Left lobe of liver (tissue), 2 donors: ENCODE measurements around the gene BORCS6. TPM values are rescaled to one million over a fixed set of nuclear protein-coding genes. Genes with fewer than 3 reads are reported as not detected.

Experiments
- ATAC-seq: fragments of 200-7000 bp; cut with Tn5 transposase; one replicate; pipeline ENCODE4 v1.9.1; 2020; ENCODE audit warnings: mild to moderate bottlenecking, moderate library complexity
- DNase-seq: peaks from one replicate; pipeline ENCODE4 v3.0.0-alpha.2; 2020; ENCODE audit warnings: low spot score
- total RNA-seq: library from RNA; stranded (reverse); gene quantifications from one replicate; pipeline ENCODE4 v1.2.1, GENCODE V29; 2021
- donor health status: DM: no; HTN: no; CAD: no; lungs with moderate emphysema.
- donor health status: DM: no; HTN: yes; CAD: no.

The BORCS6 gene
- total RNA-seq, 1 donor from 2014 or later, result 4.5 TPM

DNA sequence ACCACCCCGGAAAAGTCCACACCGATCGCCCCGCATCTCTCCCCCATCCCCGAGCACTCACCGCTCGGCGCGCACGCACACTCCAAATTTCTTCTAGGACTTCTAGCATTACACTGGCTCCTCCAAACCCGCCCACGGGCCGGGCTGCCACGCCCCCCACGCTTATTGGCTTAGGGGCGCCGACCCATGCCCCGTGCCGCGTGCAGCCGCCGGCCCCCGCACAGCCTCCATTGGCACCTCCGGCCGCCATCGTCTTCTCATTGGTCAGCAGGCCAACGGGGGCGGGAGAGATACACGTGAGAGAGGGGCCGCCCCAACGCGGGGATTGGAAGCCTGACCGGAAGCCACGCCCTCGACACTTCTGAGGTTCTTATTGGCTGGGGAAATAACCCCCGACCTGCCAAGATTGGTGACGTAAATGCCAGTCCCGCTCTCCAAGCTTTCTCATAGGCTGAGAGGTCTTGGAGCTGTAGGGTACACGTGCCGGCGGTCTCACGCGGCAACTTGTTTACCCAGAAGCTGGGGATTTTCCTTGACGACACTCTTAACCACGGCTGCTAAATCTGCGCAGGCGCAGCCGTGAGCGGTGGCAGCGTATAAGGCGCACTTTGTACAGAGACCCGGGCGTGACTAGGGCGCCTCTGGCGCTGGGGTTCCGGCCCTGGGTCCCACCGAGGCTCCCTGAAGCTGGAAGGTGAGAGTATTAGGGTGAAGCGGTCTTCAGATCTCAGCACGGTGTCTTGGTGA lies 33.6 kb downstream of the BORCS6 start:
- peak; percentile 100 for DNase-seq
- ATAC-seq, result peak; percentile 59

- DNase-seq, result no peak
- ATAC-seq, result no peak
Measured at GRCh38 chr17:8155996-8156245, 34.1 kb downstream of the BORCS6 start.

DNA sequence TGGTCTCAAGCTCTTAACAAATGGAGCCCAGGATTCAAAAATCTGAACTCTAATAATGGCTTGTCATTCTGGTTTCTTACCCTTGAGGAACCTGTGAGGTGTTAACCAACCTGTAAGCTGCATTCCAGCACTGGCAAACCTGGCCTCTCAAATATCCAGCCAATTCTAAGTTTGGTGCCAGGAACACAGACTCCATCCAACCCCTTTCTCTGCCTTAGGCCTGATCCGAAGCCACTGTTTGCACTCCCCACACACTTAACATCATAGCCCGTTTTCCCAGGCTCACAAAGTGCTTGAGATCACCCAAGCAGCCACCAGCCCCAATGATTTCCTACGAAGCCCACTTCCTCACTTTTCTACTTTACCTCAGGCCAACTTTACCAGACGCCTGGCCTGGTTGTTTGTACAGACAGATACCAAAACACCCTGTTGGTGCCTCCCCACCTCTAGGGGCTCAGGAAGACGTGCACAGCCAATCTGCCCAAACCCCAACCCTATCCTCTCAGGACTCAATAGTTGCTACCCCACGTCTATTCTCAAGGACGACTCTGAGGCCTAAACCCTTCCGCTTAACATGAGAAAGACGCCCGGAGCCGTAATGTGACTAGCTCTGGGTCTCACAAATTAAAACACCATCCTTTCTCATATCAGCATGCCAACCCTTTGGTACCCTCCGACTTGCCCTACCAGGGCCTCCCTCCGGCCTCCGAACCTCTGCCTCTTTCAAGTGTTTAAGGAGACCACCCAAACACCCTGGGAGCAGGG lies 34.6 kb downstream of the BORCS6 start:
- DNase-seq (peak; percentile 54), ATAC-seq (no peak)

DNA sequence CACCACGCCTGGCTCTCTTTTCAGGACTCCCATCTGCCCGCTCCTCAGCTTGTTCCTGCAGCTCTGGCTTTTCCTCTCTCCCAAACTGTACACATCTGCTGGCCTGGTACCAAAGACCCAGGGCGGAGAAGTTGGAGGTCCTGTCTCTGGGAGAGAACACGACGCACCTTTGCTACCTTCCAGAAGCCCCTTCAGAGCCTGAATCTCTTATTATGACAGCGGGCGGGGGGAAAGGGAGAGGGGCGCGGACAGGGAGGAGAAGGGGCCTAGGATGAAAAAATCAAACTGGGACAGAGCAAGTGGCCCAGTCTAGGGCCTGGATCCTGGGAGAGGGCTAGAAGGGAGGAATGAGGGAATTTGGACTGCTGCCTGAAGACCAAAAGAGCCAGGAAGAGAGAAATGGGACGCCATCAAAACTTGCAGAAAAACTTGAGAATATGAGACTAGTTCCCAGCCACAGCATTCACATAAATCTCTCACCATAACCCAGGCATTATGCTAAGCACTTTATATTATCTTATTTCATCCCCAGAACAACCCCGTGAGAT lies 35.3 kb downstream of the BORCS6 start:
- DNase-seq (no peak), ATAC-seq (no peak)

DNA sequence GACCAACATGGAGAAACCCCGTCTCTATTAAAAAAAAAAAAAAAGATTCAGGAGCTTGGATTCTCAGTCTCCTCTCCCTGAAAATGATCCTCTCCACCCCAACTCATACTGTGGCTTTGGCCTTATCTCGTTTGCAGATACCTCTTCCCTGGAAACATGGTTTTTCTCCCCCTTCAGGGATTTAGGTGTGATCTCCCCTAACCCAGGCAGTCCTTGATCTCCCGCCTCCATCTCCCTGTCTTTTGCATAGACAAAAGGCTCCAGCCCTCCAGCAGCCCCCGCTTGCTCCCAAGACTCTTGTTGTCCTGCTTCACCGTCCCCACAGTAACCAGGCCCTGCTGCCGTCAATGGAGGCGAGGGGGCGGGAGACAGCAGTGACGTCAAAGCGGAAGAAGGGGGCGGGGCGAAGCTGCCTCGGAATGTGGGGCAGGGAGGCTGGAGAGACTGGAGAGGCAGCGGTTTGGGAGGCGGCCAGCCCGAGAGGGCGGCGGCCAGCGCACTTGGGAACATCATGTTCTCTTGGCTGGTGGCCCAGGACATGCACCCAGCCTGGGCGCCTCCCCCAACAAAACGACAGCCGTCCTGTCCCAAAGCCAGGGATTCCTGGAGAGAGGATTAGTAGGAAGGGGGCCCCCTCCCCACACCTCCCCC lies 35.9 kb downstream of the BORCS6 start:
- DNase-seq (peak; percentile 100), ATAC-seq (peak; percentile 50)

- DNase-seq (peak; percentile 88), ATAC-seq (peak; percentile 27)
Measured at GRCh38 chr17:8153525-8153956, 36.4 kb downstream of the BORCS6 start.

GRCh38 chr17:8153031-8153451 lies 36.9 kb downstream of the BORCS6 start:
- no peak for ATAC-seq
- DNase-seq, result peak; percentile 50

DNA sequence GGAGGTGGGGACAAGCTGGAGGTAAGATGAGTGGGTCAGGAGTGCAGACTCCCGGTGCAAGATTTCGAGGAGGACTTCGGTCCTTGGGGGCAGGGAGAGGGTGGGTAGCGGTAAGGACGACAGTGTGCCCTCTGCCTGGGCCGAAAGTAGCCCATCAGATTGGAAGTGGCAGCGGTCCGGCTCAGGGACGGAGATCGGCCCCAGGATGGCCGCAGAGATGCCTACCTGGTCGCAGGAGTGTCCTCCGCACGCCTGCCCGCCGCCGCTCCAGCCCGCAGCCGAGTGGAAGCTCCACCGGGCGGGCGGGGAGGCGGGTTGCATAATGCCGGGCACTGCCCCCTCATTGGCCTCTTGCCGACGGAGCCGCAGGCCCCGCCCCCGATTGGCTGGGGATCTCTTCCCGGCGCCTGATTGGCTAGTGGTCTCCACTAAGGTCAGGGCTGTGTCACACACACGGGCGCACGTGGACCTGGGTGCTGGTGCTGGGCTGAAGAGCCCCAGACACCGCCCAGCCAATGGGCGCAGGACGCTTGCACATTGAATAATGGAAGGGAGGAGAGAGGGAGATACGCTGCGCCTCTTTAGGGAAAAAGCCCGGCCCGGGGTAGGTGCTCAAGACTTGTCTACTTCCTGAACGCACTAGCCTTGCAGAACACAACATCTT lies 37.7 kb downstream of the BORCS6 start, which contains the start of gene PER1:
Gene PER1 (minus strand): TSS at position 293 of the 664 bp plus-strand sequence. CDS start 1,698 bp downstream, outside the sequence.
- peak; percentile 47 for ATAC-seq

DNA sequence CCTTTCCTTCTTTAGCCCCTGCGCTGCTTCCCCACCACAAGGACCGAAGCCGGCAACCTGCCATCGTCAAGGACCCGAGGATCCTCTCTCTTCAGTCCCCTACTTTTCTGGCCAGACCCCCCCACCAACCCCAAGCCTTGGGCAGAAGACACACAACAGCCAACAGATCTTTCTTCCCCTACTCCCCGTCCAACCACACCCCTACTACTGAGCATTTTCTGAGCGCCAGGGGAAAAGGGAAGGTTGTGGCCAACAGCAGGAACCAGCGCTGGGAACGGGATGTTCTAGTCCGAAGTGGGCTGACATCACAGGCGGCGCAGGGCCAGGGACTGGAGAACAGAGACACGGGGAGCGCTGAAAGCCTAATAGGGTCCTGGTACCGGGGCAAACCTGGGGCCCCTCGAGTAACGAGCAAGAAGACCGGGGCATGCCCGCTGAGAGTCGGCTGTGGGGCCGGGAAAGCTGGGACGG lies 38.3 kb downstream of the BORCS6 start:
- ATAC-seq, result no peak
- DNase-seq, result peak; percentile 81

More for the DNA sequence above, 37.7 kb downstream of the BORCS6 start, which contains the start of gene PER1:
- DNase-seq, result peak; percentile 99

DNA sequence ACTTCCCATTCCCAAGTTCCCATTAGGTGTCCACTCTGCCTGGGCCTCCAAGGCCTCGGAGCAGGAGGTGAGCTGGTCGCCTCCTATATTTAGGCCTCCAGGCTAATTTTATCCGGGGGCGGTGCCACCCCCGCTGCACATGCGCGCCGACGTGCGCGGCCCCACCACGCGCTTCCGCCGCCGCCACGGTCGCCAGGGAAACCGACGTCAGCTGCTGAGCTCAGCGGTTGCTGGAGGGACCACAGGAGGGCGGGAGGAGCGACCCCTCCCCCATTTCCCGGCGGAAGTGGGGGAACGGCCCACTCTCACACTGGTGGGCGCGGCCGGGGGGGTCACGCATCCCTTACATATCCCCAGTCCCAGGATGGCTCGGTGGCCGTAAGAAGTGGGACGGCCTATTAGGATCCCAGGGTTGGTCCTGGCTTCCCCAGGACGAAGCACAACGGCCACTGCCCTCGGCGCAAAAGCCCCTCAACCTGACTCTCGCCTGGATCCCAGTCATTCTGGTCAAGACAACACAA lies 38.8 kb downstream of the BORCS6 start:
- no peak for ATAC-seq

GRCh38 chr17:8150194-8151119 lies 39.5 kb downstream of the BORCS6 start:
- DNase-seq (peak; percentile 54), ATAC-seq (no peak)

More for the DNA sequence above, 38.8 kb downstream of the BORCS6 start:
- peak; percentile 85 for DNase-seq

DNA sequence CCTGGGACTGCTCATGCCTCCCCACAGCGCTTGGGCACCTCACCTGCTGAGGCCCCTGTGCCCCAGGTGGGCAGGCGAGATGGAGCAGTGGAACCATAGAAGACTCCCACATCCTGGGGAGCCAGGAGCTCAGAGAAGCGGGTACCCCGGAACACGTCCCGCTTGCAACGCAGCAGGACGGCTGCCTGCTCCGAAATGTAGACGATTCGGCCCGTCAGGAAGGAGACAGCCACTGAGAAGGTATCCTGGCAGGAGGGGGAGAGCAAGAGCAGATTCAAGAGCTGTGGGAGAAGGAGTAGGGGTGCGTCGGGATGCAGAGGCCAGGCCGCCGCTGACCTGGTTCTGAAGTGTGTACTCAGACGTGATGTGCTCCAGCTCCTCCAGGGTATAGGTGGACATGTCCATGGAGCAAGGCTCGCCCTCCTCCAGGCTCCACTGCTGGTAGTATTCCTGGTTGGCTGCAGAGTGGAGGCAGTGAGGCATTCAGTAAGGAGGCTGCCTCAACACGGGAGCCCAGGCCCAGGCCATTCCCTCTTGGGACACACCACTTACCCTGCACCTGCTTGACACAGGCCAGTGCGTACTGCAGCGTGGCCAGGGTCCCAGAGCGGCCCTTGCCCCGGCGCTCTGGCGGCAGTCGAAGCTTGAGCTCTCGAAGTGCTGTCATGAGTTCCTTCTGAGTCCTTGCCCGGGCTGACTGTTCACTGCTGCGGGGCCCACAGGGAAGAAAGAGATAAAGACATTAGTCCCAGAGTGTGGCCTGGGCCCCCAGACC lies 40.4 kb downstream of the BORCS6 start:
- no peak for ATAC-seq
- DNase-seq, result no peak

GRCh38 chr17:8148560-8148959 lies 41.4 kb downstream of the BORCS6 start:
- ATAC-seq, result no peak
- DNase-seq, result no peak

- no peak for DNase-seq
Measured at GRCh38 chr17:8147805-8148404, 42.1 kb downstream of the BORCS6 start.

DNA sequence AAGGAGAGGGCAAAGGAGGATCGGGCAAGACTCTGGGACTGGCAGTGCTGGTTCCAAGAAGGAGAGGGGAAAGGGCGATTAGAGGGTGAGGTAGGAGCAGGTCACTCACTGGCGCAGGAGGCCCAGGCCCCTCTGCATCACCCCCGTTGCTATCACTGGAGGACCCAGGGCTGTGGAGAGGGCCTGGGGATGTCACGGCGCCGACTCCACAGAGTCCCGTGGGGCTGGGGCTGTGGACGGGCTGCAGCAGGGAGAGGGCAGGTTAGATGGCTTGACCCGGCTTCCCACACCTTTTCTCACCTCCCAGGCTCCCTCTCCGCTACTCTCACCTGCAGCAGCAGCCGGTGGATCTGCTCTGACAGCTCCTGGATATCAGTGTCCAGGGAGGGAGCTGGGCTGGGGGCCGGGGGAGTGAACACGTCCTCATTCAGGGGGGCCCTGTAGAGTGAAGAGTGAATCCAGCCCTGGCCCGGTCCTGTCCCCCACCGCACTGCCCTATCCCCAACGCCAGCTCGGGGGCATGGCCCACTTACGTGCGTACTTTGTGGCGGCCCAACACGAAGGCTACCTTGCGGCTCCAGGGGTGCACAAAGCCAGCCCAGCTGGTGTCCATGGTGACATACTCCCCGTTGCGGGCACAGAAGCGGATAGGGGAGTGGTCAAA lies 42.7 kb downstream of the BORCS6 start:
- DNase-seq, result no peak
- no peak for ATAC-seq

More at GRCh38 chr17:8147805-8148404, 42.1 kb downstream of the BORCS6 start:
- ATAC-seq, result no peak

DNA sequence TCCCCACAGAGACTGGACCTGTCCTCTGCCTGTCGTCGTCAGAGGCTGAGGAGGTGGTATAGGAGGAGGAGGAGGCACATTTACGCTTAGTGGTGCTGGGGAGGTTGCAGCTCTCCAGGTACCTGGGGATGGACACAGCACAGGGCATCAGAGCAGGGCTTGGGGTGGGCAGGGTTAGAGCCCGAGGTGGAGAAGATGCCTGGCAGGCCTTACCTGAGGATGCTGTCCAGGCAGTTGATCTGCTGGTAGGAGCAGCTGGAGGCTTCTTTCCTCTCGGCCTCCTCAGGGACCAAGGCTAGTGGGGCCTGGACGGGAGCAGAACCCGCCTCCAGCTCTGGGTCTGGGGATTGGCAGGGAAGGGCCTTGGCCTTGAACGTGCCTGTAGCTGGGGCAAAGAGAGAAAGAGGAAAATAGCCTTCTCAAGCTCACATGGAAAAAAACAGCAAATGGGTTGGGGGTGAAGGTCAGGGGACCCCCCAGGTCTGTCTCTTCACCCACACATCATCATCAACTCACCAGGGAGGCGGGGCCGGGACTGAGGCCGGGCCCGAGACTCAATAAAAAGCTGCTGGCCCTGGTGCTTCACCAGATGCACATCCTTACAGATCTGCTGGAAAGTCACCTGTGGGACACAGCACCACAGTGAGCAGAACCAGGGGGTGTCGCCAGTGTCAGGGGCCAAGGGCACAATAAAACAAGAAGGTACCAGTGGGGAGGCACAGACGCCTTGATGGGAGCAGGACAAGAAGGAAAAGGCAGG lies 43.4 kb downstream of the BORCS6 start:
- ATAC-seq, result no peak
- no peak for DNase-seq

DNA sequence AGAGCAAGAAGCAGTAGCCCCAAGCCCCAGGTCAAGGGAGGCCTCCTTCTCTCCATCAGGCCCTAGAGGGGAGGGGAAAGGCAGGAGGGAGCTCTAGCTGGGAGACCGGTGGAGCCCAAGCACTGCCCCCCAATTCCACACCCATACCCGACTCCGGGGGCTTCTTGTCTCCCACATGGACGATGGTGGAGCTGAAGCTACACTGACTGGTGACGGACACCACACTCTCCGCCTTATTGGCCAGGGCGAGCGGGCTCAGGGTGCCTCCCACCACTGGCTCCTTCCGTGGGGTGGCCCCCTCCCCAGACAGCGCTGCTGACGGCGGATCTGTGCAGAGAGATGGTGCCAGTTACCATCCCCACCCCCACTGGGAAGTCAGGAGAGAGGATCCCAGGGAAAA lies 44.2 kb downstream of the BORCS6 start:
- ATAC-seq (no peak), DNase-seq (no peak)
